ENCODE measurements around the gene CCDC88C.

GRCh38 chr14:91297081-91297711, 120.4 kb downstream of the CCDC88C start:
- TF ChIP-seq CTCF (IDR thresholded peaks at IDR 0.05 in 4 of 5, conservative IDR thresholded peaks at IDR 0.05 in 1 of 5) (no peak), POLR2A (IDR thresholded peaks at IDR 0.05) (no peak)
